K562 (cell line): Measurements from ENCODE around the gene DPT. TPM values are rescaled to one million over a fixed set of nuclear protein-coding genes. Genes with fewer than 3 reads are reported as not detected.

Experiments
- ATAC-seq: fragments of 200-7000 bp; cut with Tn5 transposase; 3 replicates; pipeline ENCODE4 v1.9.1; 2020; ENCODE audit warnings: moderate library complexity
- BruUV-seq: library from RNA; stranded (reverse); fragments of 400-500 nt; replicated peaks from 2 replicates; lab custom pipeline; 2021; lab: Mats Ljungman, UMichigan
- CTCF ChIA-PET: fragments of 300-600 bp; formaldehyde crosslinking; extraction: SDS; loops from one replicate; lab custom pipeline; 2021; ENCODE audit warnings: low intra/inter-chr PET ratio; lab: Yijun Ruan, JAX
- POLR2A ChIA-PET: fragments of 300-600, 350-650 bp; sonication (Branson Sonifier 250); formaldehyde crosslinking; extraction: SDS; loops from one replicate; lab custom pipeline; 2021; ENCODE audit warnings: antibody characterized with exemption, inconsistent platforms; lab: Yijun Ruan, JAX
- DNase-seq, 4 experiments: peaks; one replicate each; pipeline versions ENCODE4 v3.0.0 to v3.0.0-alpha.2; 2011 to 2018; ENCODE audit warnings: low spot score in 3 of 4, mixed read lengths in 3 of 4; ENCODE audit errors: extremely low read depth in 1 of 4
- FAIRE-seq: peaks from 2 replicates; lab custom pipeline; 2011; peaks lifted over from hg19 to GRCh38; lab: Jason Lieb, UNC
- H2AFZ ChIP-seq: 2 replicates; pipeline ENCODE4 v1.6.0; 2011; ENCODE audit warnings: low read depth, low read length, control low read depth, inconsistent platforms
- H3K27ac ChIP-seq: fragments of 200-600 bp; 3 replicates; pipeline ENCODE4 v1.8.0; 2011; ENCODE audit warnings: low read depth, mild to moderate bottlenecking, control low read depth, inconsistent platforms, low read length, moderate library complexity, mixed read lengths; ENCODE audit errors: extremely low read depth
- H3K27me3 ChIP-seq, 2 experiments: fragments of 300-600 bp in 1 of 2; 2 replicates in 1 of 2; 3 replicates in 1 of 2; pipeline versions ENCODE4 v1.6.0 to v1.8.0; 2011; ENCODE audit warnings: inconsistent platforms in 2 of 2, low read length in 2 of 2, mild to moderate bottlenecking in 1 of 2, mixed read lengths in 1 of 2, moderate library complexity in 1 of 2; ENCODE audit not compliant: control insufficient read depth in 2 of 2, insufficient read depth in 2 of 2
- H3K36me3 ChIP-seq: fragments of 300-600 bp; 3 replicates; pipeline ENCODE4 v1.8.0; 2011; ENCODE audit warnings: mild to moderate bottlenecking, low read length, inconsistent platforms; ENCODE audit not compliant: control insufficient read depth, insufficient read depth
- H3K4me1 ChIP-seq, 2 experiments: fragments of 200-600 bp in 1 of 2; replicated peaks in 1 of 2; 2 replicates in 1 of 2; 3 replicates in 1 of 2; pipeline versions ENCODE4 v1.5.1 to v1.8.0; 2011; ENCODE audit warnings: inconsistent platforms in 2 of 2, low read length in 2 of 2, mild to moderate bottlenecking in 1 of 2, mixed read lengths in 1 of 2, moderate library complexity in 1 of 2; ENCODE audit not compliant: control insufficient read depth in 2 of 2, insufficient read depth in 2 of 2
- H3K4me2 ChIP-seq: 2 replicates; pipeline ENCODE4 v1.6.1; 2011; ENCODE audit warnings: low read length, control low read depth, inconsistent platforms, mixed read lengths; ENCODE audit not compliant: insufficient read depth
- H3K4me3 ChIP-seq: fragments of 200-600 bp; sonication (generic), shearing (Covaris generic); 2 replicates; pipeline ENCODE4 v1.5.1; 2016; ENCODE audit warnings: control low read depth, inconsistent platforms
- H3K79me2 ChIP-seq: fragments of 200-600 bp; 3 replicates; pipeline ENCODE4 v1.8.0; 2011; ENCODE audit warnings: low read length, inconsistent platforms; ENCODE audit not compliant: control insufficient read depth, insufficient read depth
- H3K9ac ChIP-seq, 2 experiments: 2 replicates each; pipeline versions ENCODE4 v1.6.0 to v1.6.1; 2011; ENCODE audit warnings: low read depth in 2 of 2, low read length in 2 of 2, control low read depth in 1 of 2, inconsistent platforms in 1 of 2, mild to moderate bottlenecking in 1 of 2, mixed read lengths in 1 of 2; ENCODE audit not compliant: insufficient read depth in 1 of 2
- H3K9me1 ChIP-seq: one replicate; pipeline ENCODE4 v1.6.0; 2011; ENCODE audit warnings: inconsistent platforms, mild to moderate bottlenecking, low read length, moderate library complexity; ENCODE audit not compliant: control insufficient read depth, insufficient read depth
- H3K9me3 ChIP-seq: replicated peaks from 2 replicates; pipeline ENCODE4 v1.5.1; 2011; ENCODE audit warnings: low read depth, low read length, inconsistent platforms; ENCODE audit not compliant: control insufficient read depth, insufficient read depth
- H4K20me1 ChIP-seq: replicated peaks from 2 replicates; pipeline ENCODE4 v1.6.1; 2011; ENCODE audit warnings: low read length, inconsistent platforms, mixed read lengths; ENCODE audit not compliant: control insufficient read depth, insufficient read depth
- BRF2 ChIP-seq: IDR thresholded peaks from 3 replicates; pipeline ENCODE4 v1.6.1; 2011; ENCODE audit warnings: borderline replicate concordance, mild to moderate bottlenecking; ENCODE audit not compliant: insufficient read length, insufficient read depth
- CREM ChIP-seq: IDR thresholded peaks from 2 replicates; pipeline ENCODE4 v1.6.1; 2014; ENCODE audit warnings: antibody characterized with exemption, low read depth
- HNRNPK ChIP-seq: fragments of 200-400 bp; formaldehyde crosslinking; IDR thresholded peaks from one replicate; pipeline ENCODE4 v1.6.1; 2018; ENCODE audit warnings: mild to moderate bottlenecking, low read depth, low read length; ENCODE audit not compliant: poor library complexity, severe bottlenecking
- MAZ ChIP-seq, 2 experiments: fragments of 450-650 bp in 1 of 2; sonication (generic) in 1 of 2; formaldehyde crosslinking; IDR thresholded peaks in 1 of 2; conservative IDR thresholded peaks in 1 of 2; 2 replicates each; pipeline versions ENCODE4 v1.4.0 to v1.5.0; 2020; ENCODE audit warnings: mild to moderate bottlenecking in 1 of 2, missing genetic modification reagents in 1 of 2
- SAFB2 ChIP-seq: fragments of 200-400 bp; formaldehyde crosslinking; IDR thresholded peaks from 2 replicates; pipeline ENCODE4 v1.6.1; 2018; ENCODE audit warnings: borderline replicate concordance, low read length, low read depth, moderate library complexity; ENCODE audit not compliant: severe bottlenecking
- SIX5 ChIP-seq, 2 experiments: IDR thresholded peaks; 2 replicates each; pipeline ENCODE4 v1.6.1; 2011; ENCODE audit warnings: low read length in 2 of 2, borderline replicate concordance in 1 of 2, low read depth in 1 of 2, mild to moderate bottlenecking in 1 of 2, moderate library complexity in 1 of 2; ENCODE audit not compliant: insufficient read depth in 1 of 2
- STAG1 ChIP-seq: sonication (generic); formaldehyde crosslinking; IDR thresholded peaks from 2 replicates; pipeline ENCODE4 v1.5.0; 2020; ENCODE audit warnings: missing genetic modification reagents, borderline replicate concordance
- SUPT5H ChIP-seq: fragments of 450-650 bp; IDR thresholded peaks from 2 replicates; pipeline ENCODE4 v1.6.1; 2016
- ZKSCAN8 ChIP-seq: fragments of 200-800 bp; sonication (Bioruptor generic); IDR thresholded peaks from 2 replicates; pipeline ENCODE4 v1.6.1; 2016; ENCODE audit warnings: missing genetic modification characterization, missing compliant biosample characterization
- ZNF212 ChIP-seq: fragments of 450-650 bp; formaldehyde crosslinking; IDR thresholded peaks from 2 replicates; pipeline ENCODE4 v1.4.0; 2020; ENCODE audit warnings: mild to moderate bottlenecking
- ZNF24 ChIP-seq: fragments of 450-650 bp; IDR thresholded peaks from 2 replicates; pipeline ENCODE4 v1.6.1; 2016
- WGBS: fragments of 100-300 bp; shearing (Covaris generic); methylation state at CpG from one replicate; pipeline ENCODE4 v1.1.6; 2016; ENCODE audit warnings: low coverage, mixed read lengths; ENCODE audit not compliant: insufficient coverage; ENCODE audit errors: missing lambda C conversion rate; 5-methylcytosine and 5-hydroxymethylcytosine counted together
- in situ Hi-C: fragments of 300-500 bp; cut with MboI; formaldehyde crosslinking; loops from 4 replicates; pipeline ENCODE4 v1.15.0; 2018; ENCODE audit warnings: inconsistent platforms, mixed read lengths
- intact Hi-C: fragments of 100-400 bp; cut with micrococcal nuclease; formaldehyde crosslinking; loops from 2 replicates; pipeline ENCODE4 v1.14.2; 2022
- polyA plus RNA-seq, 8 experiments: library from polyadenylated mRNA; depleted of rRNA in 4 of 8; stranded (reverse) in 5 of 8; unstranded in 3 of 8; fragments of >200 nt; fragmentation: Nextera tagmentation in 2 of 8; fragmentation: Illumina TruSeq in 1 of 8; extraction: Ambion mirVana in 2 of 8; extraction: Trizol in 1 of 8; gene quantifications; 2 replicates each; pipeline versions ENCODE4 v1.2.1 to v1.2.3, GENCODE V29; 2011 to 2014; ENCODE audit warnings: inconsistent platforms in 1 of 8, missing spikeins in 1 of 8
- total RNA-seq, 7 experiments: library from RNA; depleted of rRNA in 6 of 7; stranded (reverse); fragments of >200 nt in 6 of 7; fragmentation: Illumina TruSeq in 2 of 7; extraction: Trizol in 2 of 7; gene quantifications; 2 replicates each; pipeline versions ENCODE4 v1.2.1 to v1.2.3, GENCODE V29; 2011 to 2021; ENCODE audit warnings: low replicate concordance in 1 of 7
- TF ChIP-seq, protein P1 (sequence below): fragments of 450-650 bp; IDR thresholded peaks from 2 replicates; pipeline ENCODE4 v1.7.1; 2018; ENCODE audit warnings: mild to moderate bottlenecking, low read depth; ENCODE audit not compliant: partially characterized antibody

Gene DPT
- total and polyA plus RNA-seq, 9 of the 15 experiments (the other 6 are each of a cell fraction or from before 2014, with no cell fraction given), result not detected

DNA sequence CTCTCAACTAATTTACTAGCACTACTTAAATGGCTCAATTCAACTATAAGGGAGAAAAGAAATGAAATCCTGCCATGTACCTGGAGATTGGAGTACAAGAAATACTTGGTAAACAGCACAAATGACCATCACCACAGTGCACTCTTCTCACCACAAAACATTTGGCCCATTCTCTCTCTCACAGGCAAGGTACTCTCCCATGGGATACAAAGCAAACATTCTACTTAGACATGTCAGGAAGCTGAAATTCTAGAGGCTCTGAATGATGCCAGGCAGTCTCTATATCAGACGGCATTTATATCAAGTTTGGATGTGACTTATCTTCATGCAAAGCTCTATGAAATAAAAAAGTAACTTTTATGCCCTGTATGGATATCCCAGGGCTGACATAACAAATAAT is 72.5 kb downstream of the DPT start:
- 0% methylated on average over 1 of the region's 1 CpG for WGBS
- Histone ChIP-seq H3K4me3 (no peak overlapping the region), H4K20me1 (no peaks in the 10 kb centered on the region), H3K4me2 (no peak overlapping the region), H3K9me1 (no peaks in the 10 kb centered on the region), H3K9me3 (no peaks in the 10 kb centered on the region), H3K36me3 (no peaks in the 10 kb centered on the region), H3K9ac (no peak overlapping the region), H3K4me1 (no peaks in the 10 kb centered on the region), H3K27me3 (no peaks in the 10 kb centered on the region), H3K27ac (no peak overlapping the region), H2AFZ (no peak overlapping the region), H3K79me2 (no peaks in the 10 kb centered on the region)
- ChIA-PET POLR2A (no interaction called here), CTCF (no interaction called here)
- no peak for ATAC-seq
- intact Hi-C loops (no loop called here), in situ Hi-C loops (no loop called here)
- TF ChIP-seq ZKSCAN8 (CRISPR knock-in tag) (no peak), HNRNPK (no peak)
- FAIRE-seq, result no peak
- no peak for DNase-seq
- BruUV-seq, result no TSS peak

GRCh38 chr1:168654198-168654915 is 74.6 kb downstream of the DPT start:
- H3K79me2 ChIP-seq, result no peaks in the 10 kb centered on the region
- ChIA-PET CTCF (no interaction called here), POLR2A (no interaction called here)
- BruUV-seq, result no TSS peak
- H3K4me3 ChIP-seq, result no peak overlapping the region
- H3K9me1 ChIP-seq, result no peaks in the 10 kb centered on the region
- ATAC-seq, result no peak
- WGBS, result 2% methylated on average over 6 of the region's 6 CpGs
- H3K27me3 ChIP-seq, result no peaks in the 10 kb centered on the region
- no peaks in the 10 kb centered on the region for H4K20me1 ChIP-seq
- intact Hi-C loops (no loop called here), in situ Hi-C loops (no loop called here)
- H3K4me2 ChIP-seq, result no peak overlapping the region
- no peak overlapping the region for H3K9ac ChIP-seq
- no peak for FAIRE-seq
- H3K27ac ChIP-seq, result no peak overlapping the region
- no peaks in the 10 kb centered on the region for H3K36me3 ChIP-seq
- no peaks in the 10 kb centered on the region for H3K9me3 ChIP-seq
- H2AFZ ChIP-seq, result no peak overlapping the region
- DNase-seq, result no peak
- no peaks in the 10 kb centered on the region for H3K4me1 ChIP-seq
- TF ChIP-seq ZNF212 (CRISPR knock-in tag) (no peak), MAZ (CRISPR knock-in tag; conservative IDR thresholded peaks at IDR 0.05 in 1 of 2, IDR thresholded peaks at IDR 0.05 in 1 of 2) (no peak), SUPT5H (no peak), SIX5 (IDR thresholded peaks at IDR 0.05; ENCODE audit: borderline replicate concordance in 1 of 2, insufficient read depth in 1 of 2, low read depth in 1 of 2, low read length in 2 of 2) (no peak), STAG1 (CRISPR knock-in tag) (no peak), BRF2 (no peak), CREM (no peak), ZNF24 (no peak), SAFB2 (no peak)
- TF ChIP-seq, protein P1, sequence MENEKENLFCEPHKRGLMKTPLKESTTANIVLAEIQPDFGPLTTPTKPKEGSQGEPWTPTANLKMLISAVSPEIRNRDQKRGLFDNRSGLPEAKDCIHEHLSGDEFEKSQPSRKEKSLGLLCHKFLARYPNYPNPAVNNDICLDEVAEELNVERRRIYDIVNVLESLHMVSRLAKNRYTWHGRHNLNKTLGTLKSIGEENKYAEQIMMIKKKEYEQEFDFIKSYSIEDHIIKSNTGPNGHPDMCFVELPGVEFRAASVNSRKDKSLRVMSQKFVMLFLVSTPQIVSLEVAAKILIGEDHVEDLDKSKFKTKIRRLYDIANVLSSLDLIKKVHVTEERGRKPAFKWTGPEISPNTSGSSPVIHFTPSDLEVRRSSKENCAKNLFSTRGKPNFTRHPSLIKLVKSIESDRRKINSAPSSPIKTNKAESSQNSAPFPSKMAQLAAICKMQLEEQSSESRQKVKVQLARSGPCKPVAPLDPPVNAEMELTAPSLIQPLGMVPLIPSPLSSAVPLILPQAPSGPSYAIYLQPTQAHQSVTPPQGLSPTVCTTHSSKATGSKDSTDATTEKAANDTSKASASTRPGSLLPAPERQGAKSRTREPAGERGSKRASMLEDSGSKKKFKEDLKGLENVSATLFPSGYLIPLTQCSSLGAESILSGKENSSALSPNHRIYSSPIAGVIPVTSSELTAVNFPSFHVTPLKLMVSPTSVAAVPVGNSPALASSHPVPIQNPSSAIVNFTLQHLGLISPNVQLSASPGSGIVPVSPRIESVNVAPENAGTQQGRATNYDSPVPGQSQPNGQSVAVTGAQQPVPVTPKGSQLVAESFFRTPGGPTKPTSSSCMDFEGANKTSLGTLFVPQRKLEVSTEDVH, result no peak
